Smooth muscle cell of the umbilical artery (primary cell): Measurements from ENCODE around the gene ZNF708. TPM values are rescaled to one million over a fixed set of nuclear protein-coding genes. Genes with fewer than 3 reads are reported as not detected.

Experiments
- total RNA-seq: library from RNA; depleted of rRNA; stranded (reverse); fragments of >200 nt; gene quantifications from 2 replicates; pipeline ENCODE4 v1.2.3, GENCODE V29; 2014

ZNF708 gene
- total RNA-seq, result 5.0 and 7.3 TPM in 2 replicates

GRCh38 chr19:21328885-21329605, at the start of gene ZNF708:
Gene ZNF708 (minus strand): TSS chr19:21329410. CDS start chr19:21329212, 198 bp downstream.

GRCh38 chr19:21358768-21359451, 29.7 kb upstream of the ZNF708 start, which contains the start of gene ZNF738:
Gene ZNF738 (plus strand): TSS chr19:21359000. CDS start chr19:21359141, 141 bp downstream.

Other genes with a start within 250 kb of the ZNF708 start
- 4.5 and 7.8 TPM in 2 replicates for gene ZNF714, start 247.2 kb downstream of the ZNF708 start, total RNA-seq
- gene ZNF431, start 187.4 kb downstream of the ZNF708 start, total RNA-seq, result 2.1 and 4.7 TPM in 2 replicates
- gene ZNF738, start 29.6 kb upstream of the ZNF708 start, total RNA-seq, result 6.8 and 9.0 TPM in 2 replicates
- gene ZNF493, start 67.7 kb upstream of the ZNF708 start, total RNA-seq, result 14.9 and 18.1 TPM in 2 replicates
- gene ZNF429, start 176.2 kb upstream of the ZNF708 start, total RNA-seq, result 6.2 and 7.4 TPM in 2 replicates